SK-N-SH treated with all-trans-retinoic acid at 6 μM for 48 hours (cell line): ENCODE data around the gene PPP1R10.

Experiments used
- ATAC-seq: fragments of 200-7000 bp; cut with Tn5 transposase; 3 replicates; pipeline ENCODE4 v1.9.1; 2020; ENCODE audit warnings: mild to moderate bottlenecking, moderate library complexity
- ARNTL ChIP-seq: fragments of 450-650 bp; formaldehyde crosslinking; IDR thresholded peaks from 2 replicates; pipeline ENCODE4 v1.5.0; 2020; ENCODE audit warnings: low read depth, mild to moderate bottlenecking, moderate library complexity, borderline replicate concordance
- BACH2 ChIP-seq: fragments of 250-450 bp; sonication (Bioruptor Pico); IDR thresholded peaks from 2 replicates; pipeline ENCODE4 v1.9.0; 2021; ENCODE audit warnings: mild to moderate bottlenecking, borderline replicate concordance
- CREB5 ChIP-seq: fragments of 250-450 bp; sonication (Bioruptor Pico); IDR thresholded peaks from 2 replicates; pipeline ENCODE4 v1.5.1; 2020; ENCODE audit warnings: low read depth, mild to moderate bottlenecking, moderate library complexity
- CSDC2 ChIP-seq: fragments of 250-450 bp; sonication (Bioruptor Pico); IDR thresholded peaks from 2 replicates; pipeline ENCODE4 v1.5.0; 2020; ENCODE audit warnings: mild to moderate bottlenecking, moderate library complexity
- CSRNP3 ChIP-seq: fragments of 250-450 bp; sonication (Bioruptor Pico); IDR thresholded peaks from 2 replicates; pipeline ENCODE4 v1.5.1; 2021; ENCODE audit warnings: mild to moderate bottlenecking, moderate library complexity
- ESRRG ChIP-seq: fragments of 250-450 bp; sonication (Bioruptor Pico); IDR thresholded peaks from 2 replicates; pipeline ENCODE4 v1.6.1; 2021; ENCODE audit warnings: mild to moderate bottlenecking
- GLIS3 ChIP-seq: fragments of 250-450 bp; sonication (Bioruptor Pico); IDR thresholded peaks from 2 replicates; pipeline ENCODE4 v1.5.0; 2020; ENCODE audit warnings: mild to moderate bottlenecking, moderate library complexity
- ISL1 ChIP-seq: fragments of 250-450 bp; sonication (Bioruptor Pico); IDR thresholded peaks from 2 replicates; pipeline ENCODE4 v2.1.2; 2022; ENCODE audit warnings: mild to moderate bottlenecking, moderate library complexity
- OSR1 ChIP-seq: fragments of 250-450 bp; sonication (Bioruptor Pico); IDR thresholded peaks from 2 replicates; pipeline ENCODE4 v1.8.0; 2022; ENCODE audit warnings: moderate library complexity, mild to moderate bottlenecking, inconsistent platforms
- PATZ1 ChIP-seq: fragments of 250-450 bp; sonication (Bioruptor Pico); IDR thresholded peaks from 2 replicates; pipeline ENCODE4 v1.8.0; 2020; ENCODE audit warnings: mild to moderate bottlenecking, moderate library complexity, borderline replicate concordance
- POU6F1 ChIP-seq: fragments of 250-450 bp; sonication (Bioruptor Pico); IDR thresholded peaks from 2 replicates; pipeline ENCODE4 v1.8.0; 2021; ENCODE audit warnings: low read depth, mild to moderate bottlenecking, moderate library complexity, borderline replicate concordance
- PPARA ChIP-seq: fragments of 250-450 bp; sonication (Bioruptor Pico); IDR thresholded peaks from 2 replicates; pipeline ENCODE4 v1.5.0; 2020; ENCODE audit warnings: mild to moderate bottlenecking, borderline replicate concordance
- RARB ChIP-seq: fragments of 250-450 bp; sonication (Bioruptor Pico); IDR thresholded peaks from 2 replicates; pipeline ENCODE4 v1.8.0; 2021; ENCODE audit warnings: mild to moderate bottlenecking, moderate library complexity
- SNAI2 ChIP-seq: fragments of 250-450 bp; sonication (Bioruptor Pico); IDR thresholded peaks from 2 replicates; pipeline ENCODE4 v1.5.0; 2020; ENCODE audit warnings: mild to moderate bottlenecking, moderate library complexity
- TCF4 ChIP-seq: fragments of 250-450 bp; sonication (Bioruptor Pico); IDR thresholded peaks from 2 replicates; pipeline ENCODE4 v1.8.0; 2021; ENCODE audit warnings: mild to moderate bottlenecking, moderate library complexity, borderline replicate concordance
- TOX ChIP-seq: fragments of 250-450 bp; sonication (Bioruptor Pico); IDR thresholded peaks from 2 replicates; pipeline ENCODE4 v1.8.0; 2021; ENCODE audit warnings: mild to moderate bottlenecking, moderate library complexity, borderline replicate concordance
- TSHZ2 ChIP-seq: fragments of 250-450 bp; sonication (Bioruptor Pico); IDR thresholded peaks from 2 replicates; pipeline ENCODE4 v1.5.0; 2020; ENCODE audit warnings: mild to moderate bottlenecking, moderate library complexity
- ZC3H10 ChIP-seq: fragments of 250-450 bp; sonication (Bioruptor Pico); IDR thresholded peaks from 2 replicates; pipeline ENCODE4 v1.5.1; 2021; ENCODE audit warnings: mild to moderate bottlenecking, moderate library complexity
- ZFP3 ChIP-seq: fragments of 250-450 bp; sonication (Bioruptor Pico); IDR thresholded peaks from 2 replicates; pipeline ENCODE4 v1.5.0; 2020; ENCODE audit warnings: mild to moderate bottlenecking, moderate library complexity
- ZFP30 ChIP-seq: fragments of 450-650 bp; formaldehyde crosslinking; IDR thresholded peaks from 2 replicates; pipeline ENCODE4 v1.5.0; 2022; ENCODE audit warnings: mild to moderate bottlenecking, moderate library complexity
- ZNF565 ChIP-seq: fragments of 450-650 bp; formaldehyde crosslinking; conservative IDR thresholded peaks from 2 replicates; pipeline ENCODE4 v1.5.0; 2020; ENCODE audit warnings: low read depth, mild to moderate bottlenecking, moderate library complexity
- ZNF70 ChIP-seq: fragments of 450-650 bp; formaldehyde crosslinking; IDR thresholded peaks from 2 replicates; pipeline ENCODE4 v1.5.0; 2020; ENCODE audit warnings: mild to moderate bottlenecking, moderate library complexity
- ZNF8 ChIP-seq: fragments of 450-650 bp; formaldehyde crosslinking; IDR thresholded peaks from 2 replicates; pipeline ENCODE4 v1.5.0; 2020; ENCODE audit warnings: mild to moderate bottlenecking, moderate library complexity

The PPP1R10 gene

GRCh38 chr6:30610065-30610464, 7.0 kb downstream of the PPP1R10 start:
- no peak for ATAC-seq
- TF ChIP-seq RARB (CRISPR knock-in tag) (no peak), CSDC2 (CRISPR knock-in tag) (no peak), OSR1 (CRISPR knock-in tag) (no peak), GLIS3 (CRISPR knock-in tag) (no peak), TOX (CRISPR knock-in tag) (no peak), TCF4 (no peak), ISL1 (CRISPR knock-in tag) (no peak), ZFP30 (CRISPR knock-in tag) (no peak), POU6F1 (no peak), ZFP3 (CRISPR knock-in tag) (no peak), PPARA (no peak), SNAI2 (CRISPR knock-in tag) (no peak), ZNF8 (CRISPR knock-in tag) (no peak), ESRRG (CRISPR knock-in tag) (no peak), ZNF70 (CRISPR knock-in tag) (no peak)
- TF ChIP-seq, all 23 proteins: peak for 0

GRCh38 chr6:30603961-30604360, 13.1 kb downstream of the PPP1R10 start:
- ATAC-seq = no peak
- TF ChIP-seq OSR1 (CRISPR knock-in tag) = no peak
- no peak for TF ChIP-seq ZNF565
- TF ChIP-seq ZC3H10 (CRISPR knock-in tag) = no peak
- TF ChIP-seq ARNTL (CRISPR knock-in tag) = no peak
- TF ChIP-seq CREB5 (CRISPR knock-in tag) = no peak
- TF ChIP-seq ZFP30 (CRISPR knock-in tag) = no peak
- TF ChIP-seq ZNF8 (CRISPR knock-in tag) = no peak
- TF ChIP-seq PATZ1 (CRISPR knock-in tag) = no peak
- TF ChIP-seq SNAI2 (CRISPR knock-in tag) = no peak
- no peak for TF ChIP-seq POU6F1
- no peak for TF ChIP-seq GLIS3 (CRISPR knock-in tag)
- no peak for TF ChIP-seq CSDC2 (CRISPR knock-in tag)
- no peak for TF ChIP-seq TCF4
- no peak for TF ChIP-seq CSRNP3 (CRISPR knock-in tag)
- no peak for TF ChIP-seq TOX (CRISPR knock-in tag)
- TF ChIP-seq TSHZ2 (CRISPR knock-in tag) = no peak
- no peak for TF ChIP-seq ESRRG (CRISPR knock-in tag)
- no peak for TF ChIP-seq BACH2
- TF ChIP-seq RARB (CRISPR knock-in tag) = no peak
- TF ChIP-seq ZFP3 (CRISPR knock-in tag) = no peak
